GM23338 (cell line): ENCODE data around the gene TRIM24. TPM values are rescaled to one million over a fixed set of nuclear protein-coding genes. Genes with fewer than 3 reads are reported as not detected.

Source experiments
- ATAC-seq: fragments of 200-7000 bp; cut with Tn5 transposase; 3 replicates; pipeline ENCODE4 v1.9.1; 2020
- DNase-seq: peaks from one replicate; pipeline ENCODE4 v3.0.0-alpha.2; 2015; ENCODE audit warnings: low spot score
- H2AFZ ChIP-seq: fragments of 200-600 bp; sonication (generic); 2 replicates; pipeline ENCODE4 v1.8.0; 2016; ENCODE audit warnings: antibody characterized with exemption, mild to moderate bottlenecking, moderate library complexity
- H3F3A ChIP-seq: fragments of 200-600 bp; sonication (generic); replicated peaks from 2 replicates; pipeline ENCODE4 v1.8.0; 2017; ENCODE audit warnings: antibody characterized with exemption, mixed run types, low read depth
- H3K27ac ChIP-seq: fragments of 200-600 bp; sonication (generic); 2 replicates; pipeline ENCODE4 v1.6.1; 2016; ENCODE audit warnings: low read depth
- H3K27me3 ChIP-seq: fragments of 200-600 bp; sonication (generic); 2 replicates; pipeline ENCODE4 v1.8.0; 2016; ENCODE audit warnings: mild to moderate bottlenecking, mixed run types, moderate library complexity; ENCODE audit not compliant: insufficient read depth
- H3K36me3 ChIP-seq: fragments of 200-600 bp; sonication (generic); 2 replicates; pipeline ENCODE4 v1.8.0; 2016; ENCODE audit warnings: mild to moderate bottlenecking; ENCODE audit not compliant: insufficient read depth
- H3K4me1 ChIP-seq: fragments of 200-600 bp; sonication (generic); 2 replicates; pipeline ENCODE4 v1.8.0; 2016; ENCODE audit warnings: mild to moderate bottlenecking, moderate library complexity; ENCODE audit not compliant: insufficient read depth
- H3K4me2 ChIP-seq: fragments of 200-600 bp; sonication (generic); 2 replicates; pipeline ENCODE4 v1.7.1; 2017; ENCODE audit warnings: mixed run types
- H3K4me3 ChIP-seq: fragments of 200-600 bp; sonication (generic); 2 replicates; pipeline ENCODE4 v1.6.1; 2016; ENCODE audit warnings: mixed run types
- H3K79me2 ChIP-seq: fragments of 200-600 bp; sonication (generic); replicated peaks from 2 replicates; pipeline ENCODE4 v1.8.0; 2017; ENCODE audit warnings: mild to moderate bottlenecking; ENCODE audit not compliant: insufficient read depth
- H3K9me2 ChIP-seq: fragments of 200-600 bp; sonication (generic); 2 replicates; pipeline ENCODE4 v1.8.0; 2017; ENCODE audit not compliant: insufficient read depth
- H4K20me1 ChIP-seq: fragments of 200-600 bp; sonication (generic); replicated peaks from 2 replicates; pipeline ENCODE4 v1.8.0; 2017; ENCODE audit warnings: mild to moderate bottlenecking; ENCODE audit not compliant: insufficient read depth
- H3K27ac Mint-ChIP-seq: 2 replicates; pipeline ENCODE4 v1.8.0; 2020; ENCODE audit warnings: inconsistent platforms, mild to moderate bottlenecking, moderate library complexity, mixed read lengths
- H3K27me3 Mint-ChIP-seq: 3 replicates; pipeline ENCODE4 v1.8.0; 2022; ENCODE audit warnings: low read depth, mild to moderate bottlenecking, moderate library complexity, mixed read lengths, inconsistent platforms; ENCODE audit not compliant: insufficient read depth, poor library complexity
- H3K36me3 Mint-ChIP-seq: 3 replicates; pipeline ENCODE4 v1.8.0; 2021; ENCODE audit warnings: low read depth, mild to moderate bottlenecking, inconsistent platforms, moderate library complexity, mixed read lengths
- H3K4me1 Mint-ChIP-seq: 3 replicates; pipeline ENCODE4 v1.8.0; 2020; ENCODE audit warnings: mild to moderate bottlenecking, inconsistent platforms, mixed read lengths
- H3K4me3 Mint-ChIP-seq: 3 replicates; pipeline ENCODE4 v1.8.0; 2021; ENCODE audit warnings: moderate library complexity, mild to moderate bottlenecking, inconsistent platforms, mixed read lengths
- H3K9me3 Mint-ChIP-seq: 3 replicates; pipeline ENCODE4 v1.8.0; 2020; ENCODE audit warnings: moderate library complexity, mild to moderate bottlenecking, inconsistent platforms, mixed read lengths
- CREB1 ChIP-seq: fragments of 250-450 bp; sonication (Bioruptor Pico); IDR thresholded peaks from 2 replicates; pipeline ENCODE4 v1.5.0; 2020; ENCODE audit warnings: low read depth, mild to moderate bottlenecking, moderate library complexity
- EZH2 ChIP-seq: fragments of 200-600 bp; sonication (generic); IDR thresholded peaks from one replicate; pipeline ENCODE4 v1.8.0; 2017; ENCODE audit warnings: antibody characterized with exemption, mild to moderate bottlenecking, low read depth; ENCODE audit not compliant: unreplicated experiment
- EZH2phosphoT487 ChIP-seq: fragments of 200-600 bp; sonication (generic); IDR thresholded peaks from one replicate; pipeline ENCODE4 v1.8.1; 2018; ENCODE audit warnings: antibody characterized with exemption; ENCODE audit not compliant: unreplicated experiment
- JUNB ChIP-seq: IDR thresholded peaks from one replicate; pipeline ENCODE4 v1.6.1; 2016; ENCODE audit warnings: antibody characterized with exemption; ENCODE audit not compliant: unreplicated experiment
- NANOG ChIP-seq: IDR thresholded peaks from 2 replicates; pipeline ENCODE4 v1.6.1; 2016; ENCODE audit warnings: antibody characterized with exemption, borderline replicate concordance
- POLR2AphosphoS5 ChIP-seq: IDR thresholded peaks from 2 replicates; pipeline ENCODE4 v1.6.1; 2016; ENCODE audit warnings: antibody characterized with exemption, low read depth
- ZNF331 ChIP-seq: fragments of 250-450 bp; sonication (Bioruptor Pico); IDR thresholded peaks from 2 replicates; pipeline ENCODE4 v1.5.0; 2020; ENCODE audit warnings: low read depth, mild to moderate bottlenecking, moderate library complexity
- polyA plus RNA-seq: library from polyadenylated mRNA; unstranded; fragments of >200 nt; fragmentation: Nextera tagmentation; extraction: Ambion mirVana; gene quantifications from 2 replicates; pipeline ENCODE4 v1.2.1, GENCODE V29; 2016
- total RNA-seq: library from RNA; depleted of rRNA; stranded (reverse); fragments of >200 nt; shearing (Covaris generic); gene quantifications from 2 replicates; pipeline ENCODE4 v1.2.3, GENCODE V29; 2014
- TF ChIP-seq, protein P1 (sequence below): fragments of 250-450 bp; sonication (Bioruptor Pico); IDR thresholded peaks from 2 replicates; pipeline ENCODE4 v1.5.0; 2020; ENCODE audit warnings: mild to moderate bottlenecking, moderate library complexity
- TF ChIP-seq, protein P2 (sequence below): IDR thresholded peaks from 2 replicates; pipeline ENCODE4 v1.6.1; 2016; ENCODE audit warnings: antibody characterized with exemption
- TF ChIP-seq, protein P3 (sequence below): IDR thresholded peaks from one replicate; pipeline ENCODE4 v1.6.1; 2018; ENCODE audit warnings: antibody characterized with exemption; ENCODE audit not compliant: unreplicated experiment
- TF ChIP-seq, protein P4 (sequence below), 2 experiments: fragments of 200-600 bp in 1 of 2; sonication (generic) in 1 of 2; conservative IDR thresholded peaks; 2 replicates each; pipeline versions ENCODE4 v1.5.1 to v1.6.1; 2016 to 2017; ENCODE audit warnings: antibody characterized with exemption in 2 of 2, low read depth in 2 of 2, mild to moderate bottlenecking in 2 of 2, moderate library complexity in 1 of 2

TRIM24 gene
- total and polyA plus RNA-seq, 2 experiments from 2014 or later: 67.0 to 120 TPM

DNA sequence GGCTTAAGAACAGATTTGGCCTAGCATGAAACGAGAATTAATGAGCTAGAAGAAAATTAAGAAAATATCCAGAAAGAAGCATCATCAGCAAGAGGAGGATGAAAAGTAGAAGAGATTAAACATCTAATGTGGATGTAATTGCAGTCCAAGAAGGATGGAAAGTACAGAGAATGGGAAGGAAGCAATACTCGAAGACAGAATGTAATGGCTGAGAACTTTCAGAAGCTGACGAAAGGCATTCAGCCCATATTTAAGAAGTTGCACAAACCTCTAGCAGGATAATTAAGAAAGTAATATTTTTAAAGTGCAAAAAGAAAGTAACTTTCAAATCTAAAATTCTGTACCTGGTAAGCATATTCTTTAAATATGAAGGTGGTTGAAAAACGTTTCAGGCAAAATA lies 60.7 kb downstream of the TRIM24 start (continued):
- TF ChIP-seq NANOG: no peak
- TF ChIP-seq JUNB: no peak
- TF ChIP-seq EZH2: no peak
- no peak for TF ChIP-seq POLR2AphosphoS5
- TF ChIP-seq, protein P1, sequence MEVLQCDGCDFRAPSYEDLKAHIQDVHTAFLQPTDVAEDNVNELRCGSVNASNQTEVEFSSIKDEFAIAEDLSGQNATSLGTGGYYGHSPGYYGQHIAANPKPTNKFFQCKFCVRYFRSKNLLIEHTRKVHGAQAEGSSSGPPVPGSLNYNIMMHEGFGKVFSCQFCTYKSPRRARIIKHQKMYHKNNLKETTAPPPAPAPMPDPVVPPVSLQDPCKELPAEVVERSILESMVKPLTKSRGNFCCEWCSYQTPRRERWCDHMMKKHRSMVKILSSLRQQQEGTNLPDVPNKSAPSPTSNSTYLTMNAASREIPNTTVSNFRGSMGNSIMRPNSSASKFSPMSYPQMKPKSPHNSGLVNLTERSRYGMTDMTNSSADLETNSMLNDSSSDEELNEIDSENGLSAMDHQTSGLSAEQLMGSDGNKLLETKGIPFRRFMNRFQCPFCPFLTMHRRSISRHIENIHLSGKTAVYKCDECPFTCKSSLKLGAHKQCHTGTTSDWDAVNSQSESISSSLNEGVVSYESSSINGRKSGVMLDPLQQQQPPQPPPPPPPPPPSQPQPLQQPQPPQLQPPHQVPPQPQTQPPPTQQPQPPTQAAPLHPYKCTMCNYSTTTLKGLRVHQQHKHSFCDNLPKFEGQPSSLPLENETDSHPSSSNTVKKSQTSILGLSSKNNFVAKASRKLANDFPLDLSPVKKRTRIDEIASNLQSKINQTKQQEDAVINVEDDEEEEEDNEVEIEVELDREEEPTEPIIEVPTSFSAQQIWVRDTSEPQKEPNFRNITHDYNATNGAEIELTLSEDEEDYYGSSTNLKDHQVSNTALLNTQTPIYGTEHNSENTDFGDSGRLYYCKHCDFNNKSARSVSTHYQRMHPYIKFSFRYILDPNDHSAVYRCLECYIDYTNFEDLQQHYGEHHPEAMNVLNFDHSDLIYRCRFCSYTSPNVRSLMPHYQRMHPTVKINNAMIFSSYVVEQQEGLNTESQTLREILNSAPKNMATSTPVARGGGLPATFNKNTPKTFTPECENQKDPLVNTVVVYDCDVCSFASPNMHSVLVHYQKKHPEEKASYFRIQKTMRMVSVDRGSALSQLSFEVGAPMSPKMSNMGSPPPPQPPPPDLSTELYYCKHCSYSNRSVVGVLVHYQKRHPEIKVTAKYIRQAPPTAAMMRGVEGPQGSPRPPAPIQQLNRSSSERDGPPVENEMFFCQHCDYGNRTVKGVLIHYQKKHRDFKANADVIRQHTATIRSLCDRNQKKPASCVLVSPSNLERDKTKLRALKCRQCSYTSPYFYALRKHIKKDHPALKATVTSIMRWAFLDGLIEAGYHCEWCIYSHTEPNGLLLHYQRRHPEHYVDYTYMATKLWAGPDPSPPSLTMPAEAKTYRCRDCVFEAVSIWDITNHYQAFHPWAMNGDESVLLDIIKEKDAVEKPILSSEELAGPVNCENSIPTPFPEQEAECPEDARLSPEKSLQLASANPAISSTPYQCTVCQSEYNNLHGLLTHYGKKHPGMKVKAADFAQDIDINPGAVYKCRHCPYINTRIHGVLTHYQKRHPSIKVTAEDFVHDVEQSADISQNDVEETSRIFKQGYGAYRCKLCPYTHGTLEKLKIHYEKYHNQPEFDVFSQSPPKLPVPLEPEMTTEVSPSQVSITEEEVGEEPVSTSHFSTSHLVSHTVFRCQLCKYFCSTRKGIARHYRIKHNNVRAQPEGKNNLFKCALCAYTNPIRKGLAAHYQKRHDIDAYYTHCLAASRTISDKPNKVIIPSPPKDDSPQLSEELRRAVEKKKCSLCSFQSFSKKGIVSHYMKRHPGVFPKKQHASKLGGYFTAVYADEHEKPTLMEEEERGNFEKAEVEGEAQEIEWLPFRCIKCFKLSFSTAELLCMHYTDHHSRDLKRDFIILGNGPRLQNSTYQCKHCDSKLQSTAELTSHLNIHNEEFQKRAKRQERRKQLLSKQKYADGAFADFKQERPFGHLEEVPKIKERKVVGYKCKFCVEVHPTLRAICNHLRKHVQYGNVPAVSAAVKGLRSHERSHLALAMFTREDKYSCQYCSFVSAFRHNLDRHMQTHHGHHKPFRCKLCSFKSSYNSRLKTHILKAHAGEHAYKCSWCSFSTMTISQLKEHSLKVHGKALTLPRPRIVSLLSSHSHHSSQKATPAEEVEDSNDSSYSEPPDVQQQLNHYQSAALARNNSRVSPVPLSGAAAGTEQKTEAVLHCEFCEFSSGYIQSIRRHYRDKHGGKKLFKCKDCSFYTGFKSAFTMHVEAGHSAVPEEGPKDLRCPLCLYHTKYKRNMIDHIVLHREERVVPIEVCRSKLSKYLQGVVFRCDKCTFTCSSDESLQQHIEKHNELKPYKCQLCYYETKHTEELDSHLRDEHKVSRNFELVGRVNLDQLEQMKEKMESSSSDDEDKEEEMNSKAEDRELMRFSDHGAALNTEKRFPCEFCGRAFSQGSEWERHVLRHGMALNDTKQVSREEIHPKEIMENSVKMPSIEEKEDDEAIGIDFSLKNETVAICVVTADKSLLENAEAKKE (CRISPR knock-in tag): no peak
- no peak for TF ChIP-seq ZNF331 (CRISPR knock-in tag)
- no peak for TF ChIP-seq CREB1 (CRISPR knock-in tag)

DNA sequence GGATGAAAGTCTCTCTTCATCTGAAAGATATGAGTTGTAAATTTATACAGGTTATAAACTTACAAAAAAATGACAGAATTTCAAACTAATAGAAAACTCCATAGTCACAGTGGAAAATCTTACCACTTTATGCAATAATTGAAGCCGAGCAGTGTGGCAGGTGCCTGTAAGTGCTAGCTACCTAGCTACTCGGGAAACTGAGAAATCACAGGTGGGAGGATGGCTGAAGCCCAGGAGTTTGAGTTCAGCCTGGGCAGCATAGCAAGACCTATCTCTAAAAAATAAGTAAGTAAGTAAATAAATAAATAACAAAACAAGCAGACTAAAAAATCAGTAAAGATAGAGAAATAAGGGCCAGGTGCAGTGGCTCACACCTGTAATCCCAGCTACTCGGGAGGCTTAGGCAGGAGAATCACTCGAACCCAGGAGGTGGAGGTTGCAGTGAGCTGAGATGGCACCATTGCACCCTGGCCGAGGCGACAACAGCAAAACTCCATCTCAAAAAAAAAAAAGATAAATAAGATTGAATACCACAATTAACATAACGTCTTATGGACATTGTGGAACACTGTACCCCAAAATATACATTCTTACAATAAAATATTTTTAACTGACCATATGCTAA lies 61.9 kb downstream of the TRIM24 start:
- Mint-ChIP-seq H3K27me3 (peaks cover 7% of the 10 kb centered on the region), H3K9me3 (peaks cover 18% of the 10 kb centered on the region), H3K27ac (no peak overlapping the region), H3K36me3 (peaks cover 98% of the 10 kb centered on the region), H3K4me1 (no peaks in the 10 kb centered on the region; the same call in 2 of the 3 replicates), H3K4me3 (no peak overlapping the region)
- Histone ChIP-seq H3K4me1 (no peaks in the 10 kb centered on the region), H2AFZ (no peak overlapping the region), H3K27ac (no peak overlapping the region), H3K27me3 (no peaks in the 10 kb centered on the region), H4K20me1 (no peaks in the 10 kb centered on the region; the same call in 1 of the 2 replicates), H3K9me2 (no peaks in the 10 kb centered on the region), H3F3A (peaks cover 4% of the 10 kb centered on the region; the same call in 1 of the 2 replicates), H3K79me2 (peaks cover 82% of the 10 kb centered on the region), H3K4me2 (no peak overlapping the region), H3K4me3 (no peak overlapping the region), H3K36me3 (peaks cover 86% of the 10 kb centered on the region)
- ATAC-seq (no peak), DNase-seq (no peak)
- TF ChIP-seq, protein P2, sequence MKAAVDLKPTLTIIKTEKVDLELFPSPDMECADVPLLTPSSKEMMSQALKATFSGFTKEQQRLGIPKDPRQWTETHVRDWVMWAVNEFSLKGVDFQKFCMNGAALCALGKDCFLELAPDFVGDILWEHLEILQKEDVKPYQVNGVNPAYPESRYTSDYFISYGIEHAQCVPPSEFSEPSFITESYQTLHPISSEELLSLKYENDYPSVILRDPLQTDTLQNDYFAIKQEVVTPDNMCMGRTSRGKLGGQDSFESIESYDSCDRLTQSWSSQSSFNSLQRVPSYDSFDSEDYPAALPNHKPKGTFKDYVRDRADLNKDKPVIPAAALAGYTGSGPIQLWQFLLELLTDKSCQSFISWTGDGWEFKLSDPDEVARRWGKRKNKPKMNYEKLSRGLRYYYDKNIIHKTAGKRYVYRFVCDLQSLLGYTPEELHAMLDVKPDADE: no peak
- TF ChIP-seq, protein P3, sequence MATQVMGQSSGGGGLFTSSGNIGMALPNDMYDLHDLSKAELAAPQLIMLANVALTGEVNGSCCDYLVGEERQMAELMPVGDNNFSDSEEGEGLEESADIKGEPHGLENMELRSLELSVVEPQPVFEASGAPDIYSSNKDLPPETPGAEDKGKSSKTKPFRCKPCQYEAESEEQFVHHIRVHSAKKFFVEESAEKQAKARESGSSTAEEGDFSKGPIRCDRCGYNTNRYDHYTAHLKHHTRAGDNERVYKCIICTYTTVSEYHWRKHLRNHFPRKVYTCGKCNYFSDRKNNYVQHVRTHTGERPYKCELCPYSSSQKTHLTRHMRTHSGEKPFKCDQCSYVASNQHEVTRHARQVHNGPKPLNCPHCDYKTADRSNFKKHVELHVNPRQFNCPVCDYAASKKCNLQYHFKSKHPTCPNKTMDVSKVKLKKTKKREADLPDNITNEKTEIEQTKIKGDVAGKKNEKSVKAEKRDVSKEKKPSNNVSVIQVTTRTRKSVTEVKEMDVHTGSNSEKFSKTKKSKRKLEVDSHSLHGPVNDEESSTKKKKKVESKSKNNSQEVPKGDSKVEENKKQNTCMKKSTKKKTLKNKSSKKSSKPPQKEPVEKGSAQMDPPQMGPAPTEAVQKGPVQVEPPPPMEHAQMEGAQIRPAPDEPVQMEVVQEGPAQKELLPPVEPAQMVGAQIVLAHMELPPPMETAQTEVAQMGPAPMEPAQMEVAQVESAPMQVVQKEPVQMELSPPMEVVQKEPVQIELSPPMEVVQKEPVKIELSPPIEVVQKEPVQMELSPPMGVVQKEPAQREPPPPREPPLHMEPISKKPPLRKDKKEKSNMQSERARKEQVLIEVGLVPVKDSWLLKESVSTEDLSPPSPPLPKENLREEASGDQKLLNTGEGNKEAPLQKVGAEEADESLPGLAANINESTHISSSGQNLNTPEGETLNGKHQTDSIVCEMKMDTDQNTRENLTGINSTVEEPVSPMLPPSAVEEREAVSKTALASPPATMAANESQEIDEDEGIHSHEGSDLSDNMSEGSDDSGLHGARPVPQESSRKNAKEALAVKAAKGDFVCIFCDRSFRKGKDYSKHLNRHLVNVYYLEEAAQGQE: no peak
- TF ChIP-seq, protein P4, sequence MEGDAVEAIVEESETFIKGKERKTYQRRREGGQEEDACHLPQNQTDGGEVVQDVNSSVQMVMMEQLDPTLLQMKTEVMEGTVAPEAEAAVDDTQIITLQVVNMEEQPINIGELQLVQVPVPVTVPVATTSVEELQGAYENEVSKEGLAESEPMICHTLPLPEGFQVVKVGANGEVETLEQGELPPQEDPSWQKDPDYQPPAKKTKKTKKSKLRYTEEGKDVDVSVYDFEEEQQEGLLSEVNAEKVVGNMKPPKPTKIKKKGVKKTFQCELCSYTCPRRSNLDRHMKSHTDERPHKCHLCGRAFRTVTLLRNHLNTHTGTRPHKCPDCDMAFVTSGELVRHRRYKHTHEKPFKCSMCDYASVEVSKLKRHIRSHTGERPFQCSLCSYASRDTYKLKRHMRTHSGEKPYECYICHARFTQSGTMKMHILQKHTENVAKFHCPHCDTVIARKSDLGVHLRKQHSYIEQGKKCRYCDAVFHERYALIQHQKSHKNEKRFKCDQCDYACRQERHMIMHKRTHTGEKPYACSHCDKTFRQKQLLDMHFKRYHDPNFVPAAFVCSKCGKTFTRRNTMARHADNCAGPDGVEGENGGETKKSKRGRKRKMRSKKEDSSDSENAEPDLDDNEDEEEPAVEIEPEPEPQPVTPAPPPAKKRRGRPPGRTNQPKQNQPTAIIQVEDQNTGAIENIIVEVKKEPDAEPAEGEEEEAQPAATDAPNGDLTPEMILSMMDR (conservative IDR thresholded peaks at IDR 0.05; ENCODE audit: low read depth in 2 of 2): no peak
- TF ChIP-seq CREB1 (CRISPR knock-in tag) (no peak), EZH2phosphoT487 (no peak)
